HG03378 (cell line): ENCODE data around the gene LCTL.

Experiments used
- ATAC-seq: cut with Tn5 transposase; IDR thresholded peaks from one replicate; pipeline ENCODE4 v1.9.1; 2021; ENCODE audit warnings: mild to moderate bottlenecking, moderate library complexity; ENCODE audit not compliant: unreplicated experiment

The LCTL gene

DNA sequence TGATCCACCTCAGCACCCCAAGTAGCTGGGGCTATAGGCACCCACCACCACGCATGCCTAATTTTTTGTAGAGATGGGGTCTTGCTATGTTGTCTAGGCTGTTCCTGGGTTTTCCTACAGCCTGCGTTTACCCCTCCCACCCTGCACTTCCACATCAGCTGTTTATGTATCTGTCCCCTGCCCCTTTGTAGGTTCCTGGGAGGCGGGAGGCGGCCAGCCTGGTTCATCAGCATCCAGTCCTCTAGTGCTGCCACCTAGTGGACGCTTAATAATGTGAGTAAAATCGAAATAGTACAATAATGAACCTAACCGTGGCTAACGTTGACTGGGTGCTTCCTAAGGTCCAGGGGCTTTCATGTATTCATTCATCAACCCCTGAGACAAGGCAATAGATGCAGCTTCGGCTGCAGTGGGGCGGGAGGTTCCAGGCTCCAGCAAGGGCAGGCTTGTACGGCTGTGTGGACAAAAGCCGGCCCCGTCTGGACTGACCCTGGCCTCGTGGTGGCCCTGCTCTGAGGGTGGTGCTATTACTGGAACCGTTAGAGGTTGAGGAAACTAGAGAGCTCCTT is 1.2 kb upstream of the LCTL start:
- ATAC-seq, result no peak

DNA sequence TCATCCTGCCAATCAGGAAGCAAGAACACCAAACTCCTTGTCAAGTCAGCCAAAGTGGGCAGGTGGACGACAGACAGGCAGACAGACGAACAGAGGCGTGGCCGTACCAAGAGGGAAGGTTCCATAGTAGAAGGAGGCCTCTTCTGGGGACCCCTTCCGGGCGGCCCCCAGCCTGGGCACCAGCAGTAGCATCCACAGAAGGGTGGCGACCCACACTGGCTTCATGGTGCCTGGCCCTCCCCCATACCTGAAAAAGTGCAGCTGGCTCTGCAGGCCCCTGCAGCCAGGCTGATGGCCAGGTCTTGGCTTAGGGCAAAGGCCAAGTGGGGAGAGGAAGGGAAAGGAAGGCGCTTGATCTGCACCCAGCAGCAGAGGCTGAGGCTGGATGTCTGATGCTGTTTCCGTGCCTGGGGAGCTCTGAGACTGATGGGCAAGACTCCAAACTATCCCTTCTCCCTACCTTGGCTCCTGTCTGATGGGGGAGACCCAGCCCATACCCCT is 607 bp downstream of the LCTL start:
- no peak for ATAC-seq

DNA sequence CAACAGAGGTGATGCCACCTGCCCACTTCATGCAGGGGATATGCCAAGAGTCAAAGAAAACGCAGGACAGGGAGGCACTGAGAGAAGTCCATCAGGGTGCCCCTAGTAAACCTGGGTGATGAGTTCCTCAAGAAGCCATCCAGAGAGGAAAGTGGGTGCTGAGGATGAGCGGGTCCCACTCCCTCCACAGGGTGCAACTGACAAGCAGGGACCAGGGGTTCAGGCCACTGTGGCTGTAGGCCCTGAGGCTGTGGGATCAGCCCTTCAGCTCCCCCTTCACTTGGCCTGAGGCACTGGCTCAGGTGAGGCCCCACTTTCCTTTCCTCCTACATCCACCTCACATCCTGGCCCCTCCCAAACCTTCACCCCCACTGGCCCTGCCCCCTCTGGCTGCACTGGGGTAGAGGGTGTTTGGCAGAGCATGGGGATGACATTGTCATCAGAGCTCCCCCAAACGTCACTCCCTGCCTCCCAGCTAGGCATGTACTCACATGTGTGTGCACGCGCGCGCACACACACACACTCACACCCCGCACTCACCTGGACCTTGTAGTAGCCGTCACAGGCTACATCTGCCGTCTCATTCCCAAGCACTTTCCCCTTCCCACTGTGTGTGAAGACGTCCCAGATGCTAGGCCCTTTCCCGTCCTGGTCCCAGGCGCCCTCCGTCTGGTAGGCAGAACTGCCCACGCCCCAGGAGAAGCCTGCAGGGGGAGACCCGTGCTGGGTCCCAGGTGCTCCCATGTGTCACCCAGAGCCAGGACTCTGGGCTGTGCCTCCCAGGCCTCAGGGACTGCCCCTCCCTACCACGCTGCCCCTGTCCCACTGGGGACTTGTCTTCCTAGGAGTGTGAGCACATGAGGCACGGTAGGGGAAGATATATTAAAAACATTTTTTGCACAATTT is 1.4 kb downstream of the LCTL start:
- ATAC-seq, result no peak

DNA sequence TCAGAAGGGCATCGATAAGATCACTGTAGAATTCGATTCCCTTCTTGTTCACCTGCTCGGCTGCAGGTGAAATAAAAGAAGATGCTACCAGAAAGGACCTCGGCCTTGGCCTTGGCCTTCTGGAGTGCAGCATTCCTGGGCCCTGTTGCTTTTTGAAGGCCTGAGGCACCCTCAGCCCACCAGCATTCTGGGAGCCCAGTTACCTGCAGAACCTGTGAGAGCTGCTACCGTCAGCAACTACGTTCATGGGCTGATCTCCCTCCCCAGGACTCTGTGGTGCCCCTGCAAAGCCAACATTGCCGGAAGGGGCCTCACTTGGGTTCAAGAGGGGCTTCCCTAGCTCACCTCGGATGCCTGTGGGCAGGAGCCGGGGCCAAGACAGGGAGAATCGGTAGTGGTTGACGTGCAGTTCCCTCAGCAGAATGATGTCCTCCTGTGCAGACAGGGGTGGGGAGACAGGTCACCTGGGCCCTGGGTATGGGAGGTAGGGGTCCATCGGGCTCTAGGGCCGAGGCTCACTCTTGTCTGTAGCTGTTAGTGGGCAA is 2.2 kb downstream of the LCTL start:
- ATAC-seq, result no peak

DNA sequence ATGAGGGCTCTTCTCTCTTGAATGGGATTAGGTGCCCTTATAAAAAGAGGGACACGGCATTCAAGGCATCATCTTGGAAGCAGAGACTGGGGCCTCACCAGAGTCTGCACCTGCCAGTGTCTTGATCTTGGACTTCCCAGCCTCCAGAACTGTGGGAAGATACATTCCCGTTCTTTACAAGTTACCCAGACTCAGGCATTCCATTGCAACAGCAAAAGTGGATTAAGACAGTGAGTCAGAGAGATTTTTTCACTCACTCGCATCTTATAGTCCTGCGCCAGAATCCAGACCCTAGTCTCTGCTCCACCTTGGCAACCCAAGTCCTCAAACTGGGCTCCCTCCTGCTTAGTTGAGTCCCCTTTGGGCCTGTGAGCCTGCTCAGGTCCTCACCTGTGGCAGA is 2.7 kb downstream of the LCTL start:
- no peak for ATAC-seq

DNA sequence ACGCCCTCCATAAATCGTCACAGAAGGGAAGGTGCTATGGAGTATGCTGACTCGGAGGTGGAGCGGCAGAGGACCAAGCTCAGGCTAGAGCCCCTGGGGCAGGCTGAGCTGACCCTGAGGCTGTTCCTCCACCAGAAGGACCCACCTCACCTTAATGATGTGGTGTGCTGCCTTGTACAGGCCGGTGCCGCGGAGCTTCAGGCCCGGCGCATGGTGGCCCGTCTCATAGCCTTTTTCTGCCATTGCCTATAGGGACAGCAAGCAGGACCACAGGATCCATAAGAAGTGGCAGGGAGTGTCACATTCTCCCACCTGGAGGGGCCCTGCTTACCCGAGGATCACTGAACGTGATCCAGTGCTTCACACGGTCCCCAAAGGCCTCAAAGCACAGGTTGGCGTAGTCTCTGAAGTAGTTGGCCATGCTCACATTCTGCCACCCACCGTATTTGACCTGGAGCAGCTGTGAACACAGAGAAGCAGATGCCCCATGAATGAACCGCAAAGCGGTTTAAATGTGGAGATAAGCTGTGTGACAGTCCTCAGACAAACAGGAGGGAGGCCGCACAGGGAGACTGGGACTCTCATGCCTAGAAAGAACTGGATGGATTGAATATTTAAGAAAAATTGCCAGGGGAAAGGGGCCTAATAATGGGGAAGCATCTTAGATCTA is 4.8 kb downstream of the LCTL start:
- no peak for ATAC-seq

DNA sequence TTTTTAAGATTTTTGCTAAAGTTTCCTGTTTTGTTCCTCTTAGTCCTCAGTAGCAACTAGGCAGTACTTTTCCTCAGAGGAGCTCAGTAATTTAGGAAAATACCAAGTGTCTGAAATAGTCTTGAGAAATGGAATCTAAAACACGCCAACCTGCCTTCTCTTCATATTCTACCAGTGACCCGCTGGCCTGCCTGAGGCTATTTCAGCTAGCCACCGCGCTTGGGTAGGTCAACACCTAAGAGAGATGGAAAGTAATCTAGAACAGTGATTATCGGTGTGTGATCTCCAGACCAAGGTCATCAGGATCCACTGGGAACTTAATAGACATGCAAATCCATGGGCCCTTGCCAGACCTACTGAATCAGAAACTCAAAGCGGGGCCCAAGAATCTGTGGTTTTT is 7.5 kb downstream of the LCTL start:
- ATAC-seq, result no peak

DNA sequence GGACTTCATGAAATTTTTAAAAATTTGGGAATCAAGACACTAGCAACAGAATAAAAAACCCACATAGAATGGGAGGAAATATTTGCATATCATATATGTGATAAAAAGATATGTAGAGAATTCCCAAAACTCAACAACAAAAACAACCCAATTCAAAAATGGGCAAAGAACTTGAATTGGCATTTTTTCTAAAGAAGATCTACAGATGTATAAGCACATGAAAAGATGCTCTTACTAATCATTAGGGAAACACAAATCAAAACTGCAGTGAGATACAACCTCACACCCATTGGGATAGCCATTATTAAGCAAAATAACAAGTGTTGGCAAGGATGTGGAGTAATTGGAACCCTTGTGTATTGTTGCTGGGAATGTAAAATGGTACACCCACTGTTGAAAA is 10.1 kb downstream of the LCTL start:
- no peak for ATAC-seq

DNA sequence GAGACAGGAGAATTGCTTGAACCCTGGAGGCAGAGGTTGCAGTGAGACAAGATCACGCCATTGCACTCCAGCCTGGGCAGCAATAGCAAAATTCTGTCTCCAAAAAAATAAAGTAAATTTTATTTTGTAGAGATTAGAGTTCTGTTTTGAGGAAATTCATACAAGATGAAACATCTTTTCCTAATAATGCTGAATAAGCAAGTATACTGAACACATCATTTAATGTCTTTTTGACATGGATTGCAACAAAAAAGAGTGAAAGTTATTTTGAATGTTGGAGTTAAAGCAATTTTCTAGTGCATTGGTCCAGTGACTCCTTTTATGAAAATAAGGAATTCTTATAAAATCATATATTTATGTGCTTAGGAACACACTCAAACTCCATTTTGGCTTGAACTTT is 20.5 kb downstream of the LCTL start:
- ATAC-seq, result no peak

DNA sequence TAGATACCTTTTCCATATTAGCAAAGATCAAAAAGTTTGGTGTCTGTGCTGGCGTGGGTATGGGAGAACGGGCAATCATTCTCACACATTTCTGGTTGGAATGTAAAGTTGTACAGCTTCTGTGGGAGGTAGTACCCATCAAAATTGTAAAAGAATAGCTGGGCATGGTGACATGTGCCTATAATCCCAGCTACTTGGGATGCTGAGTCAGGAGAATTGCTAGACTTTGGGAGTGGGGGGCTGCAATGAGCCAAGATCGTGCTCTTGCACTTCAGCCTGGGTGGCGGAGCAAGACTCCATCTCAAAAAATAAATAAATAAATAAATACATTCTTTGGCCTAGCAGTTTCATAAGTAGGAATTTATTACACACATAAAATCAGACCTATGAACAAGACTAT is 22.9 kb downstream of the LCTL start:
- no peak for ATAC-seq

DNA sequence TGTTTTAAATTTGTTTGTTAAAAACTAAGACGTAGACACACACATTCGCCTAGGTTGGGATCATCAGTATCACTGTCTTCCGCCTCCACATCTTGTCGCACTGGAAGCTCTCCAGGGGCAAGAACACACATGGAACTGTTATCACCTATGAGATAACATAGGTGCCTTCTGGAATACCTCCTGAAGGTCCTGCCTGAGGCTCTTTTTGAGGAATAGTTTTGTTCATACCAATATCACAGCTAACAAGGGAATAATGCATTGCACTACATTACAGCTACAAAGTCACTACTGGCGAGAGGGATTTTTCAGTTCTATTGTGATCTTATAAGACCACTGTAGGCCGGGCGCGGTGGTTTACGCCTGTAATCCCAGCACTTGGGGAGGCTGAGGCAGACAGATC is 30.7 kb downstream of the LCTL start:
- ATAC-seq, result no peak

DNA sequence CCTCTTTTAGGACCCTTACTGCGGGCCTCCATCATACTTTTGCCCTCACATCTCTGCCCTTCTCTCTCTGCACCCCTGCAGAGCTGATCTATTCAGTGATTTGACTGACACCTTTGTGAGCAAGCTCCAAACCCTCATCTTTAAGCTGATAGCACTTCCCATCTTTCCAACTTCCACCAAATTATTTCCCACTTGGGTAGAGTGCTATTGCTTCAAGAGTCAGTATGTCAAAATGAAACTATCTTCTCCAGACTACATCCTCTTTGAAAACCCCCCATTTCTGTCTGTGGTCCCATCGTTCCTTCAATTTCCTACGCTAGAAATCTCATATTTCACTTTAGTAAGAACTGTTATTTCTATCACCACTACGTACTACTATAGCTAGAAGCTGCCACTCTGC is 41.0 kb downstream of the LCTL start:
- ATAC-seq, result no peak

DNA sequence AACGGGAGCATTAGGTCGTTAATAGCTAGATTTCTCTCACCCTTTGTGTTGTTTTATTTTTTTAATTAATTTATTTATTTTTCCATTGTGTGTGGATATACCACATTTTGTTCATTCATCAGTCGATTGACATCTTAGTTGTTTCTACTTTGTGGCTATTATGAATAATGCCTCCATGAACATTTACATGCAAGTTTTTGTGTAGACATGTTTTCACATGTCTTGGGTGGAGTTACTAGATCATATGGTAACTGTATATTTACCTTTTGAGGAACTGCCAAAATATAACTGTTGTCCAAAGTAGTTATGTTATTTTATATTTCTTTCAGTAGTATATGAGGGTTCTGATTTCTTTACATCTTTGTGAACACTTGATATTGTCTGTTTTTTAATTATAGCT is 41.9 kb downstream of the LCTL start:
- no peak for ATAC-seq

DNA sequence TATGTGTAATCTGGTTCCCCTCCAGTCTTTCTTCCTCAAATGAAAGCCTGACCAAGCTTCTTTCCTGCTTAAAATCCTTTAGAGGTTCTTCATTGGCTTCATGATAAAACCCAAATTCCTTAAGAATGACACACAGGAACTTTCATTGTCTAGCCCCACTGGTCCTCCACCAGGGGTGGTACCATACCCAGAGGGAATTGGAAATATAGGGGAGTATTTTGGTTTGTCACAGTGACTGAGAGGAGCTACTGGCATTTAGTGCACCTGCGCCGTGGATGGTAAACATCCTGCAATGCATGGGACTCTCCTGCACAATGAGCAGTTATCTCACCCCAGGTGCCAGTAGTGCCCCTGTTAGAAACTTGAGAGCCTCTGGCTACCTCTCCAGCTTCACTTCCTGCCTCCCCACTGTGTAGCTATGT is 49.9 kb downstream of the LCTL start:
- ATAC-seq, result no peak

DNA sequence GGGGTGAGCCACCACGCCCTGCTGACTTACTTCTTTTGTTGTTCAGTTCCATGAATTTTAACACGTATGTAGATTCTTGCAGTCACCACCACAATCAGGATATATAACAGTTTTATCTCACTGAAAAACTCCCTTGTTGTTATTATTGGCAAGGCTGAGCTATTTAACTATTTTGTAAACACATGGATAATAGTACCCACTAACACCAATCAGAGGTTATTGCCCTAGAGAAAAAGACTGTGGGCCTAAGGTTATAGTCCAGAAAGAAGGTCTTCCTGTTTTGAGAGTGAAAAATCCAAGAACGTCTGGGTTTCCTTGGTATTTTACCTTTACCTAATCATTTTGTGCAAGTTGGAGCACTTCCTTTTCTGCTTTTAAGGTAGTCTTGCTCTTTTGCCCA is 51.2 kb downstream of the LCTL start:
- no peak for ATAC-seq

DNA sequence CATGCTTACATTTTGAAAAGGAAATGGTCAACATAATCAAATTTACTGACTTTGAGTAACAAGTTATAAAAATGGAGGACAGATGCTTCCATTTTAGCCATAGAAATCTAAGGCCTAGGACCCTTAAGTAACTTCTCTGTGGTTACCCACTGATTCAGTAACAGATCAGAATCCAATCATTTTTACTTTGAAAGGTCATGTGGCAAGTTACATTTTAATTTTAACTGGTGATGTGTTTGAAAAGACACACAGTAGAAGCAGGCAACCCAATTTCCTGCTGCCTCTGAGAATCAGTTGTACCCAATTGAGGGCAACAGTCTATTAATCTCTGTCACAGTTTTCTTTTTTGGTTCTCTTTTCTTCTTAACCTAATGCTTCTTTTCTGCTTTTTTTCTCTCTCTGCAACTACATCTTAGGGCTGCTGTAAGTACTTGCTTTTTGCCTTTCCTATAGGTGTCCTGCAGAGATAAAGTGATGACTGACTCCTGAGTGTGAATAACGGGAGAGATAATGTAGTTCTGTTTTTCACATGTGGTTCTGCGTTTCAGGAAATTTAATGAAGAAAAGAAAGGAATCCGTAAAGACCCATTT is 57.4 kb downstream of the LCTL start:
- ATAC-seq, result no peak

DNA sequence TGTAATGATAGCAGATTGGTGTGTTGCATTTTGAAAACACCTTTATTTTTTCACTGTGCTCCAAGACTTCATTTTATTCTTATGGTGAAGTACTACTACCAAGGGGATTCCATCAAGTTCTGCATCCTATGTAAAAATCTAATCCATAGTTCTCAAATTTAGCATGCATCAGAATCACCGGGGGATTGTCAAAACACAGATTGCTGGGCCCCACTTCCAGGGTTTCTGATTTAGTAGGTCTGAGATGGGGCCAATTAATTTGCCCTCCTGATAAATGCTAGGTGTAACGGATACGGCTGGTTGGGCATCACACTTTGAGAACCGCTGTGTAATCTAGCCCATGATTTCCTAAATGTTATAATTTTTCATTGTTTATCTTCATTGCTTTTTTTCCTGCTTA is 60.0 kb downstream of the LCTL start:
- ATAC-seq, result no peak

DNA sequence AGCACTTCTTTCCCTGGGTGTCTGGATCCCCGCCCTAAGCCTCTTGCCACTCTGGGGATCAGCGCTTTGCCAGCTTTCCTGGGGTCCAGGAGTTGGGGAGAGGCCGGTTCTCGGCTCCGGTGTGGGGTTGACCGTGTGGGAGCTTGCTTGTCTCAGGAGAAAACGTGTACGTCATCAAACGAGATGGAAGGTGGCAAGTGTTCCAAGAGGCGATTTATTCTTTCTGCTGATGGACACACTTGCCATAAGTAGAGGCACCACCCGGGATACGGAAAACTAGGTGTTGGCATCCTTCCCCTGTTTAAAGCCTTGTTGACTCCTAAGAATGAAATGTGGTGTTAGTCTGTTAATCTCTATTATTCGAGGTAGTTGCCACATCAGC is 60.4 kb downstream of the LCTL start:
- no peak for ATAC-seq

DNA sequence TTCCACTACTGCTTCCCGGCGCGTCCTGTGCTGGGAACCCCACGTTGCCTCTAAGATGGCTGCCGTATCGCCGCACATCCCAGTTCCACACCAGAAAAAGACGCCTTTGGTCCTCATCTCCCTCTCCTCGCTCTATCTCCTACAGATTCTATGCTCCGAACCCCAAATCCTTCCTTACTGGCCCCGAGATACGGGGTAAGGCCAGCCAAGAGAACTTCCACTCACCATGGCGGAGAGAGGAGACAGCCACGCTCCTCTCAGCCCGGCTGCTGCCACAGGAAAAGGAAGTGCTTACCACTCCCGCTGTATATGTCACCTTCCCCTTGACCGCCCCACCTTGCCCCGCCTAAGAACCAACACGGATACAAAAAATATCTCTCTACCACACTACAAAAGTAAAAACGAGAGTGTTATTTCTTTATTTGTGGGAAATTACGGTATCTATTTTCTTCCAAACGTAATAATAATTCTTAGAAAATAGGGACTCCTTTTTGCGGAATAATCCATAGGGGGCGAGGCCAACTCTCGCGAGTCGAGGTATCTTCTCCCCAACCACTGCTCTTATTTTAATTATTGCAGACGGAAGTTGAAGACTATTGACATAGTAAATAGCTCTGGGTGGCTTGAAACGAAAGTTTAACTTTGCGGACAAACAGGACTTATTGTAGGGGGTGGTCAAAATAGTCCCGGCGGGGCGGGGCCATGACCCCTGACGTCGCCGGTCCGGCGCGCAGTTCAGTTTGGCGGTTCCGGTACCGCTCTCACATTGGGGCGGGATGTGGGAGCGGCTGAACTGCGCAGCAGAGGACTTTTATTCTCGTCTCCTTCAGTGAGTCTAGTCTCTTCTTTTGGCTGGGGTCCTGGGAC is 61.0 kb downstream of the LCTL start, which contains the start of the genes RPL4 and ZWILCH:
TSS of gene RPL4 (minus strand) at position 293 of the 867 bp plus-strand sequence. CDS start at position 228, 65 bp downstream.
TSS of gene ZWILCH (plus strand) at position 764 of the 867 bp plus-strand sequence. CDS start at position 777, 13 bp downstream.
- peak; percentile 71 for ATAC-seq
